Endothelial cell of umbilical vein (primary cell): Measurements from ENCODE around the gene ZKSCAN4.

ENCODE experiments used
- EZH2 ChIP-seq: IDR thresholded peaks from 2 replicates; pipeline ENCODE4 v1.6.1; 2012; ENCODE audit warnings: borderline replicate concordance, low read depth, mild to moderate bottlenecking, moderate library complexity, low read length, inconsistent platforms; ENCODE audit not compliant: severe bottlenecking
- JUN ChIP-seq: IDR thresholded peaks from 2 replicates; pipeline ENCODE4 v1.6.1; 2011; ENCODE audit warnings: borderline replicate concordance, low read depth; ENCODE audit not compliant: insufficient read length, insufficient read depth
- POLR2A ChIP-seq: IDR thresholded peaks from 2 replicates; pipeline ENCODE4 v1.6.1; 2012; ENCODE audit warnings: low read depth, mild to moderate bottlenecking, control low read depth, low read length
- TF ChIP-seq, protein P1 (sequence below), 2 donors: IDR thresholded peaks; 1 replicate in 1 of 2; 2 replicates in 1 of 2; pipeline ENCODE4 v1.5.1; 2011; ENCODE audit warnings: low read length in 2 of 2, mild to moderate bottlenecking in 2 of 2, moderate library complexity in 2 of 2, control low read depth in 1 of 2, inconsistent platforms in 1 of 2, low read depth in 1 of 2; ENCODE audit not compliant: insufficient read depth in 1 of 2; ENCODE audit errors: extremely low read depth in 1 of 2

DNA sequence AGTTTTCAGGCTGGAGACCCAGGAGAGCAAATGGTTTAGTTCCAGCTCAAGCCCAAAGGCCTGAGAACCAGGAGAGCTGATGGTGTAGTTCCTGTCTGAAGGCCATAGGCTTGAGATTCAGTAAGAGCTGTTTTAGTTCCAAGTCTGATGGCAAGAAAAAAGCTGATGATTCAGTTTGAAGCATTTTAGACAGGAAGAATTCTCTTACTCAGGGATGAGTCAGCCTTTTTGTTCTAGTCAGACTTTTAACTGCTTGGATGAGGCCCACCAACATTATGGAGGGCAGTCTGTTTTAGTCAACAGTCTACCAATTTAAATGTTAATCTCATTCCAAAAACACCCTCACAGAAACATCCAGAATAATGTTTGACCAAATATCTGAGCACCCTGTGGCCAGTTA lies 17.4 kb upstream of the ZKSCAN4 start:
- TF ChIP-seq, protein P1, sequence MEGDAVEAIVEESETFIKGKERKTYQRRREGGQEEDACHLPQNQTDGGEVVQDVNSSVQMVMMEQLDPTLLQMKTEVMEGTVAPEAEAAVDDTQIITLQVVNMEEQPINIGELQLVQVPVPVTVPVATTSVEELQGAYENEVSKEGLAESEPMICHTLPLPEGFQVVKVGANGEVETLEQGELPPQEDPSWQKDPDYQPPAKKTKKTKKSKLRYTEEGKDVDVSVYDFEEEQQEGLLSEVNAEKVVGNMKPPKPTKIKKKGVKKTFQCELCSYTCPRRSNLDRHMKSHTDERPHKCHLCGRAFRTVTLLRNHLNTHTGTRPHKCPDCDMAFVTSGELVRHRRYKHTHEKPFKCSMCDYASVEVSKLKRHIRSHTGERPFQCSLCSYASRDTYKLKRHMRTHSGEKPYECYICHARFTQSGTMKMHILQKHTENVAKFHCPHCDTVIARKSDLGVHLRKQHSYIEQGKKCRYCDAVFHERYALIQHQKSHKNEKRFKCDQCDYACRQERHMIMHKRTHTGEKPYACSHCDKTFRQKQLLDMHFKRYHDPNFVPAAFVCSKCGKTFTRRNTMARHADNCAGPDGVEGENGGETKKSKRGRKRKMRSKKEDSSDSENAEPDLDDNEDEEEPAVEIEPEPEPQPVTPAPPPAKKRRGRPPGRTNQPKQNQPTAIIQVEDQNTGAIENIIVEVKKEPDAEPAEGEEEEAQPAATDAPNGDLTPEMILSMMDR (IDR thresholded peaks at IDR 0.05; ENCODE audit: extremely low read depth in 1 of 2, insufficient read depth in 1 of 2, low read depth in 1 of 2, low read length in 2 of 2) = no peak
- TF ChIP-seq POLR2A (no peak), EZH2 (no peak), JUN (peak; percentile 88)
